HEK293 (cell line): Measurements from ENCODE around the gene HMCN1.

Experiments
- GFI1B ChIP-seq: fragments of 450-650 bp; formaldehyde crosslinking; IDR thresholded peaks from 2 replicates; pipeline ENCODE4 v1.5.1; 2016; ENCODE audit warnings: missing biosample characterization, missing genetic modification characterization
- IKZF3 ChIP-seq: fragments of 450-650 bp; IDR thresholded peaks from 2 replicates; pipeline ENCODE4 v1.5.0; 2018; ENCODE audit warnings: missing biosample characterization, mild to moderate bottlenecking, missing genetic modification characterization, moderate library complexity
- PRDM6 ChIP-seq: fragments of 450-650 bp; formaldehyde crosslinking; IDR thresholded peaks from 2 replicates; pipeline ENCODE4 v1.5.1; 2017; ENCODE audit warnings: missing biosample characterization, missing genetic modification characterization
- YY2 ChIP-seq: fragments of 450-650 bp; formaldehyde crosslinking; IDR thresholded peaks from 2 replicates; pipeline ENCODE4 v1.5.1; 2016; ENCODE audit warnings: missing biosample characterization, missing genetic modification characterization
- ZBTB20 ChIP-seq: fragments of 450-650 bp; formaldehyde crosslinking; IDR thresholded peaks from 2 replicates; pipeline ENCODE4 v1.5.1; 2016; ENCODE audit warnings: missing biosample characterization, missing genetic modification characterization
- ZBTB26 ChIP-seq: fragments of 450-650 bp; formaldehyde crosslinking; optimal IDR thresholded peaks from 2 replicates; pipeline ENCODE3; 2016; ENCODE audit warnings: missing biosample characterization, mild to moderate bottlenecking, missing genetic modification characterization
- ZBTB44 ChIP-seq: fragments of 450-650 bp; IDR thresholded peaks from 2 replicates; pipeline ENCODE4 v1.5.1; 2018; ENCODE audit warnings: missing biosample characterization, mild to moderate bottlenecking, missing genetic modification characterization
- ZBTB48 ChIP-seq: fragments of 450-650 bp; formaldehyde crosslinking; IDR thresholded peaks from 2 replicates; pipeline ENCODE4 v1.5.1; 2016; ENCODE audit warnings: missing biosample characterization, missing genetic modification characterization
- ZBTB8A ChIP-seq: fragments of 450-650 bp; formaldehyde crosslinking; IDR thresholded peaks from 2 replicates; pipeline ENCODE4 v1.5.1; 2016; ENCODE audit warnings: missing biosample characterization, missing genetic modification characterization
- ZFHX2 ChIP-seq: fragments of 450-650 bp; formaldehyde crosslinking; conservative IDR thresholded peaks from 2 replicates; pipeline ENCODE4 v1.5.1; 2016; ENCODE audit warnings: missing biosample characterization, missing genetic modification characterization
- ZFP37 ChIP-seq: fragments of 450-650 bp; formaldehyde crosslinking; IDR thresholded peaks from 2 replicates; pipeline ENCODE4 v1.5.1; 2016; ENCODE audit warnings: missing biosample characterization, missing genetic modification characterization
- ZNF221 ChIP-seq: fragments of 450-650 bp; formaldehyde crosslinking; IDR thresholded peaks from 2 replicates; pipeline ENCODE4 v1.5.1; 2017; ENCODE audit warnings: missing biosample characterization, missing genetic modification characterization, borderline replicate concordance
- ZNF274 ChIP-seq, 2 experiments: fragments of 200-500 bp in 1 of 2; fragments of 450-650 bp in 1 of 2; sonication (Bioruptor generic) in 1 of 2; formaldehyde crosslinking in 1 of 2; IDR thresholded peaks; 2 replicates each; pipeline versions ENCODE4 v1.5.1 to v1.6.1; 2014 to 2016; ENCODE audit warnings: borderline replicate concordance in 1 of 2, inconsistent platforms in 1 of 2, low read length in 1 of 2, missing biosample characterization in 1 of 2, missing genetic modification characterization in 1 of 2
- ZNF280D ChIP-seq: fragments of 450-650 bp; formaldehyde crosslinking; IDR thresholded peaks from 2 replicates; pipeline ENCODE4 v1.5.1; 2016; ENCODE audit warnings: missing biosample characterization, missing genetic modification characterization
- ZNF394 ChIP-seq: fragments of 450-650 bp; formaldehyde crosslinking; IDR thresholded peaks from 2 replicates; pipeline ENCODE4 v1.5.1; 2016; ENCODE audit warnings: missing biosample characterization, missing genetic modification characterization, mild to moderate bottlenecking, moderate library complexity, borderline replicate concordance
- ZNF404 ChIP-seq: fragments of 450-650 bp; formaldehyde crosslinking; IDR thresholded peaks from 2 replicates; pipeline ENCODE4 v1.5.1; 2017; ENCODE audit warnings: missing biosample characterization, missing genetic modification characterization
- ZNF416 ChIP-seq: fragments of 450-650 bp; formaldehyde crosslinking; IDR thresholded peaks from 2 replicates; pipeline ENCODE4 v1.5.1; 2016; ENCODE audit warnings: missing biosample characterization, missing genetic modification characterization
- ZNF433 ChIP-seq: fragments of 450-650 bp; formaldehyde crosslinking; IDR thresholded peaks from 2 replicates; pipeline ENCODE4 v1.5.1; 2016; ENCODE audit warnings: missing biosample characterization, missing genetic modification characterization, low read depth
- ZNF521 ChIP-seq: fragments of 450-650 bp; formaldehyde crosslinking; IDR thresholded peaks from 2 replicates; pipeline ENCODE4 v1.5.1; 2017; ENCODE audit warnings: missing biosample characterization, mild to moderate bottlenecking, missing genetic modification characterization
- ZNF548 ChIP-seq: fragments of 450-650 bp; formaldehyde crosslinking; IDR thresholded peaks from 2 replicates; pipeline ENCODE4 v1.5.1; 2016; ENCODE audit warnings: missing biosample characterization, missing genetic modification characterization
- ZNF585B ChIP-seq: fragments of 450-650 bp; formaldehyde crosslinking; IDR thresholded peaks from 2 replicates; pipeline ENCODE4 v1.5.1; 2016; ENCODE audit warnings: missing biosample characterization, missing genetic modification characterization
- ZNF768 ChIP-seq: fragments of 450-650 bp; formaldehyde crosslinking; IDR thresholded peaks from 2 replicates; pipeline ENCODE4 v1.5.1; 2018; ENCODE audit warnings: missing biosample characterization, mild to moderate bottlenecking, missing genetic modification characterization
- TF ChIP-seq, protein P1 (sequence below): fragments of 450-650 bp; formaldehyde crosslinking; IDR thresholded peaks from 2 replicates; pipeline ENCODE4 v1.5.1; 2016; ENCODE audit warnings: missing biosample characterization, missing genetic modification characterization
- TF ChIP-seq, protein P2 (sequence below): fragments of 450-650 bp; formaldehyde crosslinking; IDR thresholded peaks from 2 replicates; pipeline ENCODE4 v1.5.1; 2016; ENCODE audit warnings: missing biosample characterization, missing genetic modification characterization
- TF ChIP-seq, protein P3 (sequence below): IDR thresholded peaks from 2 replicates; pipeline ENCODE4 v1.6.1; 2011; ENCODE audit warnings: mild to moderate bottlenecking, low read depth, low read length, borderline replicate concordance

The HMCN1 gene

DNA sequence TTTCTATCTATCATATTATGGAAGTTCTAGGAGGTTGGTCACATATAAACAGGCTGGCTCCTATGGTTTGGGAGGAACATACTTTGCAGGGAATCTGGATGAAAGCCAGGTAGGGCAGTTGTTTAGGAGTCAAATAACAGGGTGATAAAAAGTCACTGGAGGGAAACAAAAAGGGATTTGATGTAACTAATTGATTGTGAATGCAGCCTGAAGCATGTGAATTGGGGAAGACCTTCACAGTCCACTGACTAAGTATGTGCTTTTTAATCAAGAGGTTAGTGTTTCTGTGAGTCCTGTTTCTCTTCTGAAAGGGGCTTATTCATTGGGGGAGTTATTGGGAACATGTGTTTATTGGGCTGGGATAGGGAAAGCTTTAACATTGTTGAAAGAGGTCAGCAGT, 41.3 kb downstream of the HMCN1 start (continued):
- no peak for TF ChIP-seq YY2 (tag by site-specific recombination)
- no peak for TF ChIP-seq ZFHX2
- no peak for TF ChIP-seq ZNF280D (tag by site-specific recombination)
- no peak for TF ChIP-seq ZNF521 (tag by site-specific recombination)
- TF ChIP-seq, protein P1, sequence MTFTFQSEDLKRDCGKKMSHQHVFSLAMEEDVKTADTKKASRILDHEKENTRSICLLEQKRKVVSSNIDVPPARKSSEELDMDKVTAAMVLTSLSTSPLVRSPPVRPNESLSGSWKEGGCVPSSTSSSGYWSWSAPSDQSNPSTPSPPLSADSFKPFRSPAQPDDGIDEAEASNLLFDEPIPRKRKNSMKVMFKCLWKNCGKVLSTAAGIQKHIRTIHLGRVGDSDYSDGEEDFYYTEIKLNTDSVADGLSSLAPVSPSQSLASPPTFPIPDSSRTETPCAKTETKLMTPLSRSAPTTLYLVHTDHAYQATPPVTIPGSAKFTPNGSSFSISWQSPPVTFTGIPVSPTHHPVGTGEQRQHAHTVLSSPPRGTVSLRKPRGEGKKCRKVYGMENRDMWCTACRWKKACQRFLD (tag by site-specific recombination), result no peak
- no peak; the same call in 1 of the 2 replicates for TF ChIP-seq PRDM6 (tag by site-specific recombination)
- TF ChIP-seq ZNF585B (tag by site-specific recombination), result no peak
- TF ChIP-seq, protein P2, sequence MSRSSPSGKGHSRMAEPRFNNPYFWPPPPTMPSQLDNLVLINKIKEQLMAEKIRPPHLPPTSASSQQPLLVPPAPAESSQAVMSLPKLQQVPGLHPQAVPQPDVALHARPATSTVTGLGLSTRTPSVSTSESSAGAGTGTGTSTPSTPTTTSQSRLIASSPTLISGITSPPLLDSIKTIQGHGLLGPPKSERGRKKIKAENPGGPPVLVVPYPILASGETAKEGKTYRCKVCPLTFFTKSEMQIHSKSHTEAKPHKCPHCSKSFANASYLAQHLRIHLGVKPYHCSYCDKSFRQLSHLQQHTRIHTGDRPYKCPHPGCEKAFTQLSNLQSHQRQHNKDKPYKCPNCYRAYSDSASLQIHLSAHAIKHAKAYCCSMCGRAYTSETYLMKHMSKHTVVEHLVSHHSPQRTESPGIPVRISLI, result no peak
- TF ChIP-seq ZNF221 (tag by site-specific recombination), result no peak
- TF ChIP-seq ZFP37 (tag by site-specific recombination), result no peak
- TF ChIP-seq ZBTB48 (tag by site-specific recombination), result no peak
- no peak for TF ChIP-seq ZNF768 (tag by site-specific recombination)
- TF ChIP-seq ZNF394, result no peak
- TF ChIP-seq, protein P3, sequence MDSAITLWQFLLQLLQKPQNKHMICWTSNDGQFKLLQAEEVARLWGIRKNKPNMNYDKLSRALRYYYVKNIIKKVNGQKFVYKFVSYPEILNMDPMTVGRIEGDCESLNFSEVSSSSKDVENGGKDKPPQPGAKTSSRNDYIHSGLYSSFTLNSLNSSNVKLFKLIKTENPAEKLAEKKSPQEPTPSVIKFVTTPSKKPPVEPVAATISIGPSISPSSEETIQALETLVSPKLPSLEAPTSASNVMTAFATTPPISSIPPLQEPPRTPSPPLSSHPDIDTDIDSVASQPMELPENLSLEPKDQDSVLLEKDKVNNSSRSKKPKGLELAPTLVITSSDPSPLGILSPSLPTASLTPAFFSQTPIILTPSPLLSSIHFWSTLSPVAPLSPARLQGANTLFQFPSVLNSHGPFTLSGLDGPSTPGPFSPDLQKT, result no peak
- TF ChIP-seq ZNF274 (IDR thresholded peaks at IDR 0.05; ENCODE audit: low read length), result no peak
- no peak for TF ChIP-seq ZNF274 (tag by site-specific recombination; IDR thresholded peaks at IDR 0.05; ENCODE audit: borderline replicate concordance)
- TF ChIP-seq ZBTB8A (tag by site-specific recombination), result peak; percentile 26; the same call in 1 of the 2 replicates
- no peak for TF ChIP-seq ZNF416 (tag by site-specific recombination)
- peak; percentile 66; the same call in 1 of the 2 replicates for TF ChIP-seq ZBTB20 (tag by site-specific recombination)
- no peak for TF ChIP-seq ZBTB26 (tag by site-specific recombination)
- no peak for TF ChIP-seq IKZF3 (tag by site-specific recombination)
- TF ChIP-seq ZNF433 (tag by site-specific recombination), result no peak
- peak; percentile 95 for TF ChIP-seq ZNF548 (tag by site-specific recombination)
- TF ChIP-seq GFI1B, result no peak
- TF ChIP-seq ZNF404 (tag by site-specific recombination), result no peak
- TF ChIP-seq ZBTB44 (tag by site-specific recombination), result peak; percentile 39; the same call in 1 of the 2 replicates
